Dermis microvascular lymphatic vessel endothelial cell (primary cell): Measurements from ENCODE around the gene OBSCN. TPM values are rescaled to one million over a fixed set of nuclear protein-coding genes. Genes with fewer than 3 reads are reported as not detected.

ENCODE experiments used
- DNase-seq, 2 donors: peaks; one replicate each; pipeline versions ENCODE4 v3.0.0 to v3.0.0-alpha.2; 2010; ENCODE audit warnings: low read depth in 2 of 2
- total RNA-seq: library from RNA; depleted of rRNA; stranded (reverse); fragments of >200 nt; gene quantifications from 2 replicates; pipeline ENCODE4 v1.2.1, GENCODE V29; 2014

The OBSCN gene
- total RNA-seq, 1 donor from 2014 or later = 2.3 TPM

- DNase-seq = no peak
Observed at GRCh38 chr1:228353601-228354371, 145.9 kb downstream of the OBSCN start.

GRCh38 chr1:228354390-228355320 is 146.8 kb downstream of the OBSCN start:
- DNase-seq = no peak

GRCh38 chr1:228356897-228357680 is 149.2 kb downstream of the OBSCN start:
- DNase-seq = no peak

GRCh38 chr1:228358039-228358763 is 150.4 kb downstream of the OBSCN start:
- DNase-seq = no peak

- DNase-seq = no peak
Observed at GRCh38 chr1:228358764-228359612, 151.1 kb downstream of the OBSCN start.

- DNase-seq = no peak
Observed at GRCh38 chr1:228359613-228360532, 152.0 kb downstream of the OBSCN start.

- no peak for DNase-seq
Observed at GRCh38 chr1:228360533-228361313, 152.9 kb downstream of the OBSCN start.

GRCh38 chr1:228361314-228362140 is 153.7 kb downstream of the OBSCN start:
- no peak for DNase-seq

- DNase-seq = no peak
Observed at GRCh38 chr1:228362141-228362883, 154.5 kb downstream of the OBSCN start.

- no peak for DNase-seq
Observed at GRCh38 chr1:228362884-228363450, 155.1 kb downstream of the OBSCN start.

GRCh38 chr1:228363686-228364067 is 155.8 kb downstream of the OBSCN start:
- DNase-seq = no peak

GRCh38 chr1:228364068-228364705 is 156.3 kb downstream of the OBSCN start:
- DNase-seq = no peak

- no peak for DNase-seq
Observed at GRCh38 chr1:228364706-228365213, 156.9 kb downstream of the OBSCN start.

GRCh38 chr1:228365271-228366061 is 157.6 kb downstream of the OBSCN start:
- DNase-seq = no peak
